OCI-LY3 (cell line): Measurements from ENCODE around the gene ITIH3.

Experiments used
- H2AFZ ChIP-seq: fragments of 200-600, 300-600 bp; shearing (Covaris generic); 2 replicates; pipeline ENCODE4 v1.6.0; 2014; ENCODE audit warnings: antibody characterized with exemption, low read depth, low read length
- H3K27ac ChIP-seq: fragments of 200-600, 300-600 bp; sonication (generic); 2 replicates; pipeline ENCODE4 v1.5.1; 2014; ENCODE audit warnings: mild to moderate bottlenecking, low read length, moderate library complexity, mixed read lengths
- H3K27me3 ChIP-seq: fragments of 200-600, 300-600 bp; sonication (generic); 2 replicates; pipeline ENCODE4 v1.6.1; 2014; ENCODE audit warnings: low read depth, low read length, mixed read lengths
- H3K36me3 ChIP-seq: fragments of 200-600, 300-600 bp; sonication (generic); replicated peaks from 2 replicates; pipeline ENCODE3; 2014; ENCODE audit warnings: low read depth, low read length, mixed read lengths
- H3K4me1 ChIP-seq: fragments of 300-600, 200-600 bp; sonication (generic); 2 replicates; pipeline ENCODE4 v1.6.1; 2014; ENCODE audit warnings: low read length, mixed read lengths
- H3K4me2 ChIP-seq: fragments of 200-600, 300-600 bp; sonication (generic); 2 replicates; pipeline ENCODE4 v1.6.1; 2014; ENCODE audit warnings: low read length, mixed read lengths
- H3K4me3 ChIP-seq: fragments of 300-600, 200-600 bp; sonication (generic); 2 replicates; pipeline ENCODE4 v1.5.1; 2014; ENCODE audit warnings: antibody characterized with exemption, mild to moderate bottlenecking, low read length, moderate library complexity
- H3K79me2 ChIP-seq: fragments of 300-600, 200-600 bp; shearing (Covaris generic); 2 replicates; pipeline ENCODE4 v1.6.1; 2014; ENCODE audit warnings: mild to moderate bottlenecking, low read length, mixed read lengths
- H3K9ac ChIP-seq: fragments of 300-600, 200-600 bp; shearing (Covaris generic); 2 replicates; pipeline ENCODE4 v1.6.0; 2014; ENCODE audit warnings: mild to moderate bottlenecking, low read length, moderate library complexity
- H3K9me3 ChIP-seq: fragments of 200-600, 300-600 bp; shearing (Covaris generic); 2 replicates; pipeline ENCODE4 v1.6.1; 2014; ENCODE audit warnings: low read length, mixed read lengths; ENCODE audit not compliant: insufficient read depth
- H4K20me1 ChIP-seq: fragments of 200-600, 300-600 bp; sonication (generic); 2 replicates; pipeline ENCODE4 v1.6.1; 2016; ENCODE audit warnings: low read length, mixed read lengths; ENCODE audit not compliant: insufficient read depth
- CTCF ChIP-seq: fragments of 200-600, 300-600 bp; sonication (generic); IDR thresholded peaks from 2 replicates; pipeline ENCODE4 v1.5.1; 2014; ENCODE audit warnings: antibody characterized with exemption, low read length, low read depth
- EZH2phosphoT487 ChIP-seq: fragments of 200-600 bp; shearing (Covaris generic); IDR thresholded peaks from 2 replicates; pipeline ENCODE4 v1.6.1; 2018; ENCODE audit warnings: antibody characterized with exemption, mixed run types, low read depth

Gene ITIH3

GRCh38 chr3:52763466-52763865, 31.1 kb upstream of the ITIH3 start:
- peaks cover 36% of the 10 kb centered on the region for H3K36me3 ChIP-seq

DNA sequence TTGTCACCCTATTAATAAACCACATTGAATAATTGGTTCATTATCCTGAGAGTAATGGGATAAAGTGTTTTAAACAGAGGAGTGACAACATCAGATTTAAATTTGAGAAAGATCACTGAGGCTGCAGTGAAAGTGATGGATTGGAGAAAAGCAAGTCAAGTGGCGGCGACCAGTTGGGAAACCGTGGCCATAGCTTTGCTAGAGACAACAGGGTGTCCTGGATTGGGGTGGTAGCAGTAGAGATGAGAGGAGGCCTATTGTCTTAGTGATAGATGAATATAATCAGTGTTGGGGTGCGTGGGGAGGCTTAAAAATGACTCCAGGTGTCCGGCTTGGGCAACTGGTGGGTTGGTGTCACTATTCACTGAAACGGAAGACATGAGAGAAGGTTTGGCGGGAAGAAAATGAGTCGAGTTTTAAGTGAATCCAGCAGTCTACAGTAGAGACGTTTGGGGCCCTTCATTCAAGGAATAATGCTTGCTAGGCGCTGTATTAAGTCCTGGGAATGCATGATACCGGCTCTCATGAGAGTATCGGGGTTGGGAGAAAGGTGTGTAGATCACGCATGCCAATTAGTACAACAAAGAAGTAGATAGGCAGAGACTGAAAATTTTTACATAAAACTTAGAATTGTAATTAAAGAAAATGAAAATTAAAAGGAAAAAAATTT, 24.7 kb upstream of the ITIH3 start:
- no peak for TF ChIP-seq CTCF
- TF ChIP-seq EZH2phosphoT487, result no peak
- Histone ChIP-seq H3K27me3 (no peaks in the 10 kb centered on the region), H3K9ac (peak overlapping the region; percentile 77), H3K4me2 (peak overlapping the region; percentile 77), H3K79me2 (peaks cover 20% of the 10 kb centered on the region), H3K9me3 (no peaks in the 10 kb centered on the region), H2AFZ (no peak overlapping the region), H4K20me1 (no peaks in the 10 kb centered on the region), H3K27ac (no peak overlapping the region), H3K36me3 (peaks cover 11% of the 10 kb centered on the region), H3K4me1 (peaks cover 14% of the 10 kb centered on the region), H3K4me3 (peak overlapping the region; percentile 78)

More at GRCh38 chr3:52763466-52763865, 31.1 kb upstream of the ITIH3 start:
- Histone ChIP-seq H3K9ac (no peak overlapping the region), H3K27me3 (no peaks in the 10 kb centered on the region), H3K4me3 (no peak overlapping the region), H4K20me1 (no peaks in the 10 kb centered on the region), H2AFZ (no peak overlapping the region), H3K4me2 (no peak overlapping the region), H3K27ac (no peak overlapping the region), H3K79me2 (peaks cover 3% of the 10 kb centered on the region; the same call in 1 of the 2 replicates), H3K4me1 (peaks cover 8% of the 10 kb centered on the region), H3K9me3 (no peaks in the 10 kb centered on the region)
- TF ChIP-seq CTCF, result no peak
- TF ChIP-seq EZH2phosphoT487, result no peak

- Histone ChIP-seq H3K4me2 (peak within 1 kb of the TSS; percentile 77), H4K20me1 (no peaks in the 10 kb centered on the region), H3K9ac (peak within 1 kb of the TSS; percentile 77), H3K27ac (peak within 1 kb of the TSS; percentile 64), H3K4me1 (peaks cover 14% of the 10 kb centered on the region), H3K4me3 (peak within 1 kb of the TSS; percentile 78), H3K27me3 (no peaks in the 10 kb centered on the region), H3K79me2 (peaks cover 20% of the 10 kb centered on the region), H3K36me3 (peaks cover 5% of the 10 kb centered on the region), H2AFZ (peak within 1 kb of the TSS; percentile 82), H3K9me3 (no peaks in the 10 kb centered on the region)
- TF ChIP-seq CTCF, result no peak
- TF ChIP-seq EZH2phosphoT487, result no peak
These were observed 23.9 kb upstream of the ITIH3 start, which contains the start of gene NEK4 for GRCh38 chr3:52770496-52771333. Gene NEK4, minus strand, starts transcription at chr3:52770940. Its CDS starts 194 bp downstream, at chr3:52770746.

- Histone ChIP-seq H3K9me3 (no peaks in the 10 kb centered on the region), H3K9ac (peak overlapping the region; percentile 77), H3K4me3 (peak overlapping the region; percentile 78), H3K79me2 (peaks cover 20% of the 10 kb centered on the region), H3K4me2 (peak overlapping the region; percentile 62), H3K27me3 (no peaks in the 10 kb centered on the region), H2AFZ (peak overlapping the region; percentile 82), H4K20me1 (no peaks in the 10 kb centered on the region), H3K4me1 (peaks cover 14% of the 10 kb centered on the region), H3K36me3 (no peaks in the 10 kb centered on the region), H3K27ac (peak overlapping the region; percentile 64)
- TF ChIP-seq CTCF (no peak), EZH2phosphoT487 (no peak)
These were observed 23.3 kb upstream of the ITIH3 start for GRCh38 chr3:52771334-52771681.
